ENCODE data around the gene SNX11. TPM values are rescaled to one million over a fixed set of nuclear protein-coding genes. Genes with fewer than 3 reads are reported as not detected.

The SNX11 gene
- total RNA-seq, 4 donors from 2014 or later, result 12.7 to 16.6 (median 15.0) TPM

DNA sequence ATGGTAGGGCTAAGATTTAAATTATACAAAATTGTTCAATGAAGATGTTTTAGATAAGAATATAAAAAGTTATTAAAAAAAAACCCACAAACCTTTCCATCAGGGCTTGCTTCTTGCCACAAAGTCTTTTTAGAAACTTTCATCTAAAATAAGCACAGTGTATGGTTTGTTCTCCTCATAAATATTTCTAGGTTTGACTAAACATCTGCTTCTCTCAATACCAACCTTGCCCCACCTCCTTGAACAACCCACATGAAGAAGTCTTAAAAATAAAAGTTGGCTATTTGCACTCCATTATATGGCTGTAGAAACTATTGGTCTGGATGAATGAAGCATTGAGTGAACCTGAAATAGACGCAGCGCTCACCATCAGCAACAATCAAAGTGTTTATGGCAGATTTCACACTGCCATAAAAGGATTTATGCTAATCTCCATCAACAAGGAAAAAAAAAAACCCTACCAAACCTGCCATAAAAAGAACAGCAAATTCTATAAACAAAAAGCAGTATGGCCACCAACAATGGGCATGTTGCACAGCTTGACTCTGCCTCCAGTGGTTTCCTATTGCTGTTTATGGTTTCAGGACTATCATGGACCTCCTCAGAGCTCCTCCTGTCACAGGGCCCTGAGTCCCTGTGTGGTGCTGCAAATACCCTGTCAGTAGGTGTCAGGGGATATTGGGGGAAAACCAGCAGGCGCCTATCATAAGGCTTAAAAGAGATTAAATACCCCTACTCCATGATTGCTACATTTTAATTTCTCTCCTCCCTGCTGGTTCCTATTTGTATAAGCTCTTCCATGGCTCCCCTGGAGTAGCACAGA is 37.6 kb downstream of the SNX11 start:
- intact Hi-C loops (cut with DNase I), result no loop called here
- H3K27me3 ChIP-seq, result peaks cover 0 to 99% (median 2%) of the 10 kb centered on the region in 4 donors
- TF ChIP-seq CTCF (IDR thresholded peaks at IDR 0.05) (no peak), POLR2A (IDR thresholded peaks at IDR 0.05) (no peak)
- no peak for DNase-seq
- H3K4me1 ChIP-seq, result no peaks in the 10 kb centered on the region
- H3K9me3 ChIP-seq, result no peaks in the 10 kb centered on the region
- no peaks in the 10 kb centered on the region for H3K36me3 ChIP-seq
- no peak overlapping the region for H3K4me3 ChIP-seq
- H3K27ac ChIP-seq, result no peak overlapping the region
- WGBS, 2 donors, result 92 to 96% methylated on average over 3 of the region's 3 CpGs

DNA sequence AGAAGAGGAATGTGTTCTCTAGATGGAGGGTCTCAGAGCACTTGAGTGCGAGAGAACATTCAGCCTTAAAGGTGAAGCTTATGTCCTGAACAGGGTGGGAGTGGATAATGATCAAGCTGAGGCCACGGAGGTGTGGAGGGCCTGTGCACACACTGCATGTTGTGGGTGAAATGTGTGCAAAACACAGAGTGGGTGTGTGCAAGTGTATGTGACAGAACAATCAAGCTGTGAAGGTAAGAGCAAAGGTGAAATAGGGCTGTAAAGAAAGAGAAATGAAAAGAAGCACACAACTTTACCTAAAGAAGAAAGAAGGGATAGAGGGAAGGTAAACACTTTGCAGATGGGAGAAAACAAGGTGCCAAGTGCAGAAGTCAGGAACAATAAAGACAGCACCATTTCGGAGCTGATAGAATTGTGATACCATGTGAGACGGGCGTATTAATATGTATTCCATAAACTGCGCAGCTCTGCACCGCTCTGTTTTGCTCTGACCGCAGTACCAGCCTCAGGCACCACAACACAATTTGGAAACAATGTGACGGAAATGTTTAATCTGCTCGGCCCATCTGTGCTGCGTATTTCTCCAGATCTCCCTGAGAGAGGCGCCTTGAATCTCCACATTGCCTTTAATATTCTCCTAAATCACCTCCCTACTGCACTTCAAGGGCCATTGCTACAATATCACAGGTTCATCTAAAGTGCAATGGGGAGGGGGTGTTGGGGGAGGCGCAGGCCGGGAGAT is 40.6 kb downstream of the SNX11 start:
- no peak overlapping the region for H3K4me3 ChIP-seq
- no peak for DNase-seq
- WGBS, 2 donors, result 74 to 75% methylated on average over 14 of the region's 14 CpGs
- TF ChIP-seq CTCF (IDR thresholded peaks at IDR 0.05) (no peak), POLR2A (IDR thresholded peaks at IDR 0.05) (no peak)
- no peaks in the 10 kb centered on the region for H3K4me1 ChIP-seq
- H3K36me3 ChIP-seq, result no peaks in the 10 kb centered on the region
- no peak overlapping the region for H3K27ac ChIP-seq
- no peaks in the 10 kb centered on the region for H3K9me3 ChIP-seq
- intact Hi-C loops (cut with DNase I), result no loop called here
- peaks cover 0 to 100% (median 2%) of the 10 kb centered on the region in 4 donors for H3K27me3 ChIP-seq

- WGBS, 2 donors, result 49 to 56% methylated on average over 16 of the region's 16 CpGs
- no peaks in the 10 kb centered on the region for H3K4me1 ChIP-seq
- DNase-seq, result no peak
- no peaks in the 10 kb centered on the region for H3K36me3 ChIP-seq
- peaks cover 0 to 100% (median 2%) of the 10 kb centered on the region in 4 donors for H3K27me3 ChIP-seq
- intact Hi-C loops (cut with DNase I), result no loop called here
- H3K9me3 ChIP-seq, result no peaks in the 10 kb centered on the region
- H3K4me3 ChIP-seq, result no peak overlapping the region
- H3K27ac ChIP-seq, result no peak overlapping the region
- TF ChIP-seq CTCF (IDR thresholded peaks at IDR 0.05) (no peak), POLR2A (IDR thresholded peaks at IDR 0.05) (no peak)
These were observed 41.6 kb downstream of the SNX11 start for GRCh38 chr17:48148854-48149786.

GRCh38 chr17:48149787-48150463 is 42.4 kb downstream of the SNX11 start:
- TF ChIP-seq CTCF (IDR thresholded peaks at IDR 0.05) (no peak), POLR2A (IDR thresholded peaks at IDR 0.05) (no peak)
- intact Hi-C loops (cut with DNase I), result no loop called here
- no peaks in the 10 kb centered on the region for H3K9me3 ChIP-seq
- H3K4me3 ChIP-seq, result no peak overlapping the region
- H3K4me1 ChIP-seq, result no peaks in the 10 kb centered on the region
- no peak for DNase-seq
- peaks cover 0 to 100% (median 2%) of the 10 kb centered on the region in 4 donors for H3K27me3 ChIP-seq
- no peak overlapping the region for H3K27ac ChIP-seq
- WGBS, 2 donors, result 74 to 75% methylated on average over 4 of the region's 4 CpGs
- no peaks in the 10 kb centered on the region for H3K36me3 ChIP-seq

Data from esophagus squamous epithelium (tissue), 5 donors.